ENCODE measurements around the gene SPRR2D.
"Not testable (repeated sequence)": the region's sequence is repeated elsewhere in the genome, so short reads cannot be mapped to it uniquely, and the experiment has no call there.

Gene SPRR2D

GRCh38 chr1:153040950-153041631 is at the start of gene SPRR2D:
Gene SPRR2D, minus strand, starts transcription at chr1:153041120. Its CDS starts 774 bp downstream, at chr1:153040346.
- no peak for DNase-seq (ENCODE audit: low read depth)

- DNase-seq (ENCODE audit: low read depth), result no peak
These were observed 46.7 kb upstream of the SPRR2D start for GRCh38 chr1:153087652-153088051.

GRCh38 chr1:153081736-153082135 is 40.8 kb upstream of the SPRR2D start:
- no peak for DNase-seq (ENCODE audit: low read depth)

- no peak for DNase-seq (ENCODE audit: low read depth)
These were observed 32.1 kb upstream of the SPRR2D start for GRCh38 chr1:153072806-153073726.

- DNase-seq (ENCODE audit: low read depth), result no peak
These were observed 30.6 kb upstream of the SPRR2D start, which contains the start of gene SPRR2B for GRCh38 chr1:153071511-153071910. Gene SPRR2B, minus strand, starts transcription at chr1:153071611. Its CDS starts 772 bp downstream, at chr1:153070839.

GRCh38 chr1:153070243-153070642 is 29.3 kb upstream of the SPRR2D start:
- DNase-seq (ENCODE audit: low read depth), result no peak

- no peak for DNase-seq (ENCODE audit: low read depth)
These were observed 18.2 kb upstream of the SPRR2D start for GRCh38 chr1:153058826-153059784.

GRCh38 chr1:153058154-153058553 is 17.2 kb upstream of the SPRR2D start:
- DNase-seq (ENCODE audit: low read depth), result no peak

GRCh38 chr1:153057375-153057774 is 16.5 kb upstream of the SPRR2D start, which contains the start of gene SPRR2A:
Gene SPRR2A, minus strand, starts transcription at chr1:153057512. Its CDS starts 777 bp downstream, at chr1:153056735.
- no peak for DNase-seq (ENCODE audit: low read depth)

GRCh38 chr1:153056111-153056510 is 15.2 kb upstream of the SPRR2D start:
- DNase-seq (ENCODE audit: low read depth), result not testable (repeated sequence)

- no peak for DNase-seq (ENCODE audit: low read depth)
These were observed 8.3 kb upstream of the SPRR2D start for GRCh38 chr1:153049211-153049610.

GRCh38 chr1:153035211-153035610 is 5.7 kb downstream of the SPRR2D start:
- no peak for DNase-seq (ENCODE audit: low read depth)

GRCh38 chr1:153032677-153033308 is 8.1 kb downstream of the SPRR2D start:
- DNase-seq (ENCODE audit: low read depth), result no peak

GRCh38 chr1:153032073-153032472 is 8.8 kb downstream of the SPRR2D start:
- DNase-seq (ENCODE audit: low read depth), result no peak

- DNase-seq (ENCODE audit: low read depth), result no peak
These were observed 10.0 kb downstream of the SPRR2D start, which contains the start of gene SPRR1B for GRCh38 chr1:153030895-153031294. Gene SPRR1B, plus strand, starts transcription at chr1:153031203. Its CDS starts 1,143 bp downstream, at chr1:153032346.

GRCh38 chr1:153028766-153029165 is 12.2 kb downstream of the SPRR2D start:
- no peak for DNase-seq (ENCODE audit: low read depth)

- no peak for DNase-seq (ENCODE audit: low read depth)
These were observed 15.1 kb downstream of the SPRR2D start for GRCh38 chr1:153025797-153026196.

- no peak for DNase-seq (ENCODE audit: low read depth)
These were observed 16.5 kb downstream of the SPRR2D start for GRCh38 chr1:153024413-153024812.

GRCh38 chr1:153023109-153023508 is 17.8 kb downstream of the SPRR2D start:
- no peak for DNase-seq (ENCODE audit: low read depth)

GRCh38 chr1:153022340-153022739 is 18.6 kb downstream of the SPRR2D start:
- DNase-seq (ENCODE audit: low read depth), result not testable (repeated sequence)

GRCh38 chr1:153021829-153022228 is 19.1 kb downstream of the SPRR2D start:
- not testable (repeated sequence) for DNase-seq (ENCODE audit: low read depth)

Data from GM04504 (cell line).